Measurements from ENCODE around the gene VPS13D.

- TF ChIP-seq CTCF (IDR thresholded peaks at IDR 0.05; ENCODE audit: low read length) = no peak
- TF ChIP-seq EZH2 (IDR thresholded peaks at IDR 0.05; ENCODE audit: borderline replicate concordance, low read length) = no peak
These were observed 221.1 kb downstream of the VPS13D start for GRCh38 chr1:12450756-12451559.
